NCI-H1048 (cell line): Measurements from ENCODE around the gene CGB5.
"Not testable (repeated sequence)": the region's sequence is repeated elsewhere in the genome, so short reads cannot be mapped to it uniquely, and the experiment has no call there.

Source experiments
- DNase-seq: peaks from one replicate; lab custom pipeline; 2025; lab: John Stamatoyannopoulos, UW

Gene CGB5

DNA sequence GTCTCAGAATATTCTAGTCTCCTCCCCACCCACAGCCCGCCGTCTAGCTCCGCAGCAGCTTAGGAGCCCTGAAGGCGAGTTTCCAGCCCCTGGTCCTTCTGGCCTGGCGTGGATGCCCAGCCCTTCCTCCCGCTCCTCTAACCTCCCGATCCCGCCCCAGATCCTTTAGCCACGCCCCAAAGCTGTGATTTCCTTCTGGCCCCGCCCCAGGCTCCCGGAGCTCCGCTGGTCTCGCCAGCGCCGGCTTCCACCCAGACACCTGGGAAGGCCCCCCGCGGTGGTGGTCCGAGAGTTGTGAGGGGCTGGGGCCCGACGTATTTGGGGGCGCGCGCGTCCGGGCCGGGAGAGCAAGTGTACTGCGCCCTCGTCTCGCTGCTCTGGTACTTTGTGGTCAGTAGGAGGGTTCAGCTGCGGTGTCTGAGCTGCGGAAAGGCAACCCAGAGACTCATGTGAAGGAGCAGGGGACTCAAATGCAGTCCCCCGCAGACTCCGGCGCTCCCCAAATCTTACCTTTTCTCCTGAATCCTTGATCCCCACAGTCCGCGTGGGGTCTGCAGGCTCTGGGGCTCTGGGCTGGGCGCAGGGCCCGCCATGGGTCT is 14.1 kb downstream of the CGB5 start, which contains the start of gene CGB7:
CGB7 (minus strand) TSS at position 114 of the 599 bp plus-strand sequence. CDS start 2,374 bp downstream, outside the sequence.
- DNase-seq: no peak

- no peak for DNase-seq
Observed at GRCh38 chr19:49058562-49058961, 14.9 kb downstream of the CGB5 start.

DNA sequence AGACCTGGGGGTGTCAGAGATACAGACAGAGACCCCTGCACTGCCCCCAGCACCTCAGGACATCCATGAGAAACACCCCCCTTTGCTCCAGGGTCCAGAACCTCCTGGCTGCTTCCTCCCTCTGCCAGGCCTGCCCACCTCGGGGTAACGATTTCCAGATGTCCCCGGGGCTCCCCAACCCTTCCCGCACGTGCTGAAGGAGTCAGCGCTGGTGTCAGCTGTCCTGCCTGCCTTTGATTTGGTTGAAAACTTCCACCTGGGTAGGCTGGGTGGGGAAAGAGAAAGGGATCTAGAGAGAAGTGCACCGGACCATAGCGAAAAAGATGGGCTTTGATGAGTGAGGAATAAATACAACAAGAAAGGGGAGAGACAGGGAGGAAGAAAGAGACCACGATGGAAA is 15.4 kb downstream of the CGB5 start:
- DNase-seq: no peak

DNA sequence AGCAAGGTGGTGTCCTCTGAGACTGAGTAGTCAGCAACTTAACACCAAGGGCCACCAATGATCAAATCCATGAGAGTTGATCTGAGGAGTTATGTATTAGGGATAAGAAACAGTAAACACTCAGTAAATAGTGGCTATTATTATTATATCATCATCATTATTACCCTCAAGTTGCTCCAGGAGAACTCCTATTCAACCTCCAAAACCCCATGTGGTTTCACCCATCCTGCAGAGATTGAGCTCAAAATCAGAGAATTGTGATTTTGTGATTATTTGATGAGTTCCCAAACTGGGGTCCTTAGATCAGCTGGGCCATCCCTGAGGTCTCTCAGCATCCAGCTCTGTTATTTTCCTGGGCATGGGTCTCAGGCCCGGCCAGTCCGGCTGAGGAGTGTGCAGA is 17.4 kb downstream of the CGB5 start:
- DNase-seq: no peak

- DNase-seq: no peak
Observed at GRCh38 chr19:49061445-49061844, 17.8 kb downstream of the CGB5 start.

GRCh38 chr19:49064029-49064629 is 20.5 kb downstream of the CGB5 start:
- no peak for DNase-seq

DNA sequence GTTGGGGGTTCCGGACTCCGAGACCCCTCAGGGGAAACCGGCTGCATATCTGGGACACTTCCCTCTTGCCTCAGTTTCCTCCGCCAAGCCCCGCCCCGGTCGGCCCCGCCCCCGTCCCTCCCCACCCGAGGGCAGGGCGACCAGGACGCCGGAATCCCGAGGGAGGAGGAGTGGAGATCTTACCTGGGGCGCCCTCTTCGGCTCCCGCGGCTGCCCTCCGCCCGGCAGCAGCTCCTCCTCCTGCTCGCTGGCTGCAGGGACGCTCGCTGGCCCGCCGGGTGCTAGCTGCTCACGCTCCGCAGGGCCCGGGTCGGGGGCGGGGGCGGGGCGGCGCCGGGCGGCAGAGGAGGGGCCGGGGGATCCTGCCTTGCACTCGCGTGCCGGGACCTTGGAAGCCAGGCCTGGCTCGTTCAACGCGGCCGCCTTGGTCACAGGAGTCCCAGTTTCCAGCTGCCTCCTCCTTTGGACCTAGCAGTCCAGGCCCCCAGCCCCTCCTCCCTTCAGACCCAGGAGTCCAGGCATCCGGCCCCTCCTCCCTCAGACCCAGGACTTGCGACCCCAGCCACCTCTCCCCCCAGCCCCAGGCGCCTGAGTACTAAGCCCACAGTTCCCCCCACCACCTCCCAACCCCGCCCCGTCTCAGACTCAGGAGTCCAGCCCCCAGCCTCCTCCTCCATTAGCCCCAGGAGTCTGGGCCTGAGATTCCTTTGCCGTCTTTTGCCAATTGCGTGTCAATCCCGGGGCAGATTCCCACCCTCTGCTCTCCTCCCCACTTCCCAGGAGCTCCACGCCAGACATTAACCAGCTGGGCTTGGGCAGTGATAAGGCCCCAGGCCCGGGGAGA is 21.3 kb downstream of the CGB5 start, which contains the start of gene NTF4:
NTF4 (minus strand) TSS at position 51 of the 844 bp plus-strand sequence. CDS start 2,821 bp downstream, outside the sequence.
- no peak for DNase-seq

DNA sequence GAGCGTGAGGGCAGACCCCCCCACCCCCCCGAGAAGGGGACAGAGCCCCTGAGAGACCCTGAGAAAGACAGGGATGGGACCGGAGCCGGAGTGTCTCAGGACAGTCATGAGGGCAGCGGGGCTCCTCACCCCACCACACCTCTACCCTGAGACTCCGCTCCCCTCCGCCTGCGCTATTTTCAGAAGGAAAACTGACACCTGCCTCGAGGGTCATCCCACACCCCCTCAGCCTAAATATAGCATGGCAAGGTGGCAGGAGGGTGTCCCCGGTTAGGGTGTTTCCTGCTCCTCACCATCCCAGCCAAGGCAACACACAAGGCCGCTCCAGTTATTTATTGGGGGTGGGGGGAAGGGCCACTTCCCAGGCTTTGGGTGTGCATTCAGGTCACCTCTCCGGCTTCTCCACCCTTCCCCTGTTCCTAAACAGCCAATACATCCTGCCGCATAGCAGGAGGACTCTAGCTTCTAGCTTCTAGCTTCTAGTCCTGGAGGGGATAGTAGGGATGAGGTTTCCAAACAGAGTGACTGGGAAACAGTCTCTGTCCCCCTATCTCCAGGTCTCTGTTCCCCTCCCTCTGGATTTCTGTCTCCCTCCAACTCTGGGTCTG is 22.4 kb downstream of the CGB5 start:
- no peak for DNase-seq

- no peak for DNase-seq
Observed at GRCh38 chr19:49067554-49067953, 23.9 kb downstream of the CGB5 start.

- DNase-seq: no peak
Observed at GRCh38 chr19:49069026-49069425, 25.4 kb downstream of the CGB5 start.

- DNase-seq: no peak
Observed at GRCh38 chr19:49070416-49070815, 26.8 kb downstream of the CGB5 start.

GRCh38 chr19:49071860-49072547 is 28.4 kb downstream of the CGB5 start:
- DNase-seq: no peak

- no peak for DNase-seq
Observed at GRCh38 chr19:49073514-49074378, 30.1 kb downstream of the CGB5 start.

DNA sequence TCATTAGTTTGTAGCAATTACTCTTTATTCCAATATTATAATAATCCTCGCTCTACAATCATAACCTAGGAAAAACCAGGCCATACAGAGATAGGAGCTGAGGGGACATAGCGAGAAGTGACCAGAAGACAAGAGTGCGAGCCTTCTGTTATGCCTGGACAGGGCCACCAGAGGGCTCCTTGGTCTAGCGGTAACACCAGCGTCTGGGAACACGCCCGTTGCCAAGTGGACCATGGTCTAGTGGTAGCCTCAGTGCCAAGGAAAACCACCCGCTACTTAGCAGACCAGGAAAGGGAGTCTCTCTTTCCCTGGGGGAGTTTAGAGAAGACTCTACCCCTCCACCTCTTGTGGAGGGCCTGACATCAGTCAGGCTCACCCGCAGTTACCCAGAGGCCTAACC is 31.2 kb downstream of the CGB5 start:
- DNase-seq: not testable (repeated sequence)

DNA sequence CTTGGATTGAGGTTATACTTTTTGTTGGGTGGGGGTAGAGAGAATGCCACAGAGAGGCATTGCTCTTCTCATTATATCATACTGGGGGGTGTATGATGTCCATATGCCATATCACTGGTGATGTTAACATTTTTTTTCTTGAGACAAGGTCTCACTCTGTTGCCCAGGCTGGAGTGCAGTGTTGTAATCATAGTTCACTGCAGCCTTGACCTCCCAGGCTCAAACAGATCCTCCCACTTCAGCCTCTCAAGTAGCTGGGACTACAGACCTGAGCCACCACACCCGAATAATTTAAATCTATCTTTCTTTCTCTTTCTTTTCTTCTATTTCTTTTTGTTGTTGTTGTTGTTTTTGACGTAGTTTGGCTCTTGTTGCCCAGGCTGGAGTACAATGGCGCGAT is 36.7 kb downstream of the CGB5 start:
- no peak for DNase-seq

GRCh38 chr19:49081273-49081672 is 37.6 kb downstream of the CGB5 start:
- no peak for DNase-seq

- DNase-seq: no peak
Observed at GRCh38 chr19:49084206-49085019, 40.8 kb downstream of the CGB5 start.

DNA sequence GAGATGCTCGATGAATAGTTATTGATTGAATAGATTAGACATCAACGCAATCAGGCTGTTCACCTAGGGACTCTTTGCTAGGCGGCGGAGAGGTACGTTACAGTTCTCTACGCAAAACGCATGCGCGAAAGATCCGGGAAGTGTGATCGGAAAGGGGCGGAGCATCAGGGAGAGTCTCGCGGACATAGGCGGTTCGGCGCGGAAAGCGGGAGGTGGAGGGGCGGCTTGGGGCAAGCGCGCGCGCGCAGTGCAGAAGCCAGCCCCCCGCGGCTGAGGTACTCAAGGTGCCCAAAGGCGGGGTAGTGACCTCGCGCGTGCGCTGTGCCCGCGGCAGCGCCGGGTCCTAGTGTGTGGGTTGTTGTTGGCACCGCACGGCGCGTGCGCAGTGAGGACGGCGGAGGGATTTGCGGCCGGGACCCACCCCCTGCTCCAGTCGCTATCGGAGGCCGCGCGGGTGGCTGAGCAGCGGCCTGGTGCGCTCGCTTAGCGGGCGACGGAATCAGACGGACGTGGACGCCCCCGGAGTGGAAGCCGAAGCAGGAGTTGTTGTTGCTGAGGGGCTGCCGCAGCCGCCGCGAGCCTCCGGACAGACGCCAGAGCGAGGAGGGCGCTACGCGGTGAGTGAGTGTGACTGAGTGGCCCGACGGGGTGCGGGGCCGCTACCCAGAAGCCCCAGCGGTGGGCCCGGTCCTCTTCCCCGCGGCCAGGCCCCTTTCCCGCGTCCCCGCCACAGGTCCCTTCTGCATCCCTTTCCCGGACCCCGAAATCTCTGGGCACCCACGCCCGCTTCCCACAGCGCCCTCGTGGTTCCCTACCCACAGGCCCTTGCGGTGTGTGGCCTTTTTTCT is 41.6 kb downstream of the CGB5 start, which contains the start of gene SNRNP70:
SNRNP70 (plus strand) TSS at position 432 of the 848 bp plus-strand sequence. CDS start 964 bp downstream, outside the sequence.
- peak; percentile 96 for DNase-seq

- no peak for DNase-seq
Observed at GRCh38 chr19:49085868-49086232, 42.2 kb downstream of the CGB5 start.
